HEK293 (cell line): ENCODE measurements around the gene TCTN1.

Experiments
- BCL11A ChIP-seq: fragments of 450-650 bp; formaldehyde crosslinking; IDR thresholded peaks from 2 replicates; pipeline ENCODE4 v1.5.1; 2016; ENCODE audit warnings: low read depth, missing biosample characterization, missing genetic modification characterization
- SALL2 ChIP-seq: fragments of 450-650 bp; formaldehyde crosslinking; IDR thresholded peaks from 2 replicates; pipeline ENCODE4 v1.5.0; 2017; ENCODE audit warnings: missing biosample characterization, mild to moderate bottlenecking, missing genetic modification characterization, borderline replicate concordance
- ZBTB20 ChIP-seq: fragments of 450-650 bp; formaldehyde crosslinking; IDR thresholded peaks from 2 replicates; pipeline ENCODE4 v1.5.1; 2016; ENCODE audit warnings: missing biosample characterization, missing genetic modification characterization
- ZBTB48 ChIP-seq: fragments of 450-650 bp; formaldehyde crosslinking; IDR thresholded peaks from 2 replicates; pipeline ENCODE4 v1.5.1; 2016; ENCODE audit warnings: missing biosample characterization, missing genetic modification characterization
- ZBTB8A ChIP-seq: fragments of 450-650 bp; formaldehyde crosslinking; IDR thresholded peaks from 2 replicates; pipeline ENCODE4 v1.5.1; 2016; ENCODE audit warnings: missing biosample characterization, missing genetic modification characterization
- ZNF121 ChIP-seq: fragments of 450-650 bp; formaldehyde crosslinking; IDR thresholded peaks from 2 replicates; pipeline ENCODE4 v1.5.1; 2016; ENCODE audit warnings: missing biosample characterization, missing genetic modification characterization
- ZNF2 ChIP-seq: fragments of 450-650 bp; formaldehyde crosslinking; IDR thresholded peaks from 2 replicates; pipeline ENCODE4 v1.5.1; 2016; ENCODE audit warnings: missing biosample characterization, missing genetic modification characterization
- ZNF561 ChIP-seq: fragments of 450-650 bp; IDR thresholded peaks from 2 replicates; pipeline ENCODE4 v1.5.1; 2018; ENCODE audit warnings: missing biosample characterization, missing genetic modification characterization, borderline replicate concordance
- TF ChIP-seq, protein P1 (sequence below): fragments of 450-650 bp; formaldehyde crosslinking; IDR thresholded peaks from 2 replicates; pipeline ENCODE4 v1.5.1; 2016; ENCODE audit warnings: missing biosample characterization, missing genetic modification characterization
- TF ChIP-seq, protein P2 (sequence below): fragments of 450-650 bp; formaldehyde crosslinking; IDR thresholded peaks from 2 replicates; pipeline ENCODE4 v1.5.1; 2016; ENCODE audit warnings: missing biosample characterization, missing genetic modification characterization
- TF ChIP-seq, protein P3 (sequence below): fragments of 450-650 bp; formaldehyde crosslinking; IDR thresholded peaks from 2 replicates; pipeline ENCODE4 v1.5.1; 2016; ENCODE audit warnings: missing biosample characterization, missing genetic modification characterization
- TF ChIP-seq, protein P4 (sequence below): fragments of 450-650 bp; formaldehyde crosslinking; IDR thresholded peaks from 2 replicates; pipeline ENCODE4 v1.5.1; 2016; ENCODE audit warnings: missing biosample characterization, missing genetic modification characterization

DNA sequence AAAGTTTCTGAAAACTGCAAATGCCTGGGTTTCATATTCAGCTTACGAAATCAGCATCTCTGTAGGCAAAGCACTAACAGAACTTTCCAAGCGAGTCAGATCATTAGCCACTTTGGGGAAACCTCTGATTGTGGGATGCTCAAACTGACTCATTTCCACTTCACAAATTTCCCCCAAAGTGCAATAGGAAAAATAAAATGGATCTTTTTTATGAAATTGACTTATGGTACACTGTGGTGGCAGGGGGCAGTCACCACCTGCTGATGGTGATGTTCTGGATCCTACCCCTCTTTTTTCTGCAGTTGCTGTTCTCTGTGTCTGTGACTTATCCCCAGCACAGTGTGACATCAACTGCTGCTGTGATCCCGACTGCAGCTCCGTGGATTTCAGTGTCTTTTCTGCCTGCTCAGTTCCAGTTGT is 5.6 kb downstream of the TCTN1 start:
- TF ChIP-seq ZBTB8A (tag by site-specific recombination), result no peak
- no peak for TF ChIP-seq SALL2 (tag by site-specific recombination)
- TF ChIP-seq ZNF561, result no peak
- no peak for TF ChIP-seq ZBTB48 (tag by site-specific recombination)
- no peak for TF ChIP-seq BCL11A
- TF ChIP-seq ZNF2, result no peak
- TF ChIP-seq, protein P1, sequence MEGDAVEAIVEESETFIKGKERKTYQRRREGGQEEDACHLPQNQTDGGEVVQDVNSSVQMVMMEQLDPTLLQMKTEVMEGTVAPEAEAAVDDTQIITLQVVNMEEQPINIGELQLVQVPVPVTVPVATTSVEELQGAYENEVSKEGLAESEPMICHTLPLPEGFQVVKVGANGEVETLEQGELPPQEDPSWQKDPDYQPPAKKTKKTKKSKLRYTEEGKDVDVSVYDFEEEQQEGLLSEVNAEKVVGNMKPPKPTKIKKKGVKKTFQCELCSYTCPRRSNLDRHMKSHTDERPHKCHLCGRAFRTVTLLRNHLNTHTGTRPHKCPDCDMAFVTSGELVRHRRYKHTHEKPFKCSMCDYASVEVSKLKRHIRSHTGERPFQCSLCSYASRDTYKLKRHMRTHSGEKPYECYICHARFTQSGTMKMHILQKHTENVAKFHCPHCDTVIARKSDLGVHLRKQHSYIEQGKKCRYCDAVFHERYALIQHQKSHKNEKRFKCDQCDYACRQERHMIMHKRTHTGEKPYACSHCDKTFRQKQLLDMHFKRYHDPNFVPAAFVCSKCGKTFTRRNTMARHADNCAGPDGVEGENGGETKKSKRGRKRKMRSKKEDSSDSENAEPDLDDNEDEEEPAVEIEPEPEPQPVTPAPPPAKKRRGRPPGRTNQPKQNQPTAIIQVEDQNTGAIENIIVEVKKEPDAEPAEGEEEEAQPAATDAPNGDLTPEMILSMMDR (tag by site-specific recombination), result no peak
- TF ChIP-seq ZNF121 (tag by site-specific recombination), result no peak
- no peak for TF ChIP-seq ZBTB20 (tag by site-specific recombination)
- TF ChIP-seq, protein P2, sequence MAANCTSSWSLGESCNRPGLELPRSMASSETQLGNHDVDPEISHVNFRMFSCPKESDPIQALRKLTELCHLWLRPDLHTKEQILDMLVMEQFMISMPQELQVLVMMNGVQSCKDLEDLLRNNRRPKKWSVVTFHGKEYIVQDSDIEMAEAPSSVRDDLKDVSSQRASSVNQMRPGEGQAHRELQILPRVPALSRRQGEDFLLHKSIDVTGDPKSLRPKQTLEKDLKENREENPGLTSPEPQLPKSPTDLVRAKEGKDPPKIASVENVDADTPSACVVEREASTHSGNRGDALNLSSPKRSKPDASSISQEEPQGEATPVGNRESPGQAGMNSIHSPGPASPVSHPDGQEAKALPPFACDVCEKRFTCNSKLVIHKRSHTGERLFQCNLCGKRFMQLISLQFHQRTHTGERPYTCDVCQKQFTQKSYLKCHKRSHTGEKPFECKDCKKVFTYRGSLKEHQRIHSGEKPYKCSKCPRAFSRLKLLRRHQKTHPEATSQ (tag by site-specific recombination), result no peak
- TF ChIP-seq, protein P3, sequence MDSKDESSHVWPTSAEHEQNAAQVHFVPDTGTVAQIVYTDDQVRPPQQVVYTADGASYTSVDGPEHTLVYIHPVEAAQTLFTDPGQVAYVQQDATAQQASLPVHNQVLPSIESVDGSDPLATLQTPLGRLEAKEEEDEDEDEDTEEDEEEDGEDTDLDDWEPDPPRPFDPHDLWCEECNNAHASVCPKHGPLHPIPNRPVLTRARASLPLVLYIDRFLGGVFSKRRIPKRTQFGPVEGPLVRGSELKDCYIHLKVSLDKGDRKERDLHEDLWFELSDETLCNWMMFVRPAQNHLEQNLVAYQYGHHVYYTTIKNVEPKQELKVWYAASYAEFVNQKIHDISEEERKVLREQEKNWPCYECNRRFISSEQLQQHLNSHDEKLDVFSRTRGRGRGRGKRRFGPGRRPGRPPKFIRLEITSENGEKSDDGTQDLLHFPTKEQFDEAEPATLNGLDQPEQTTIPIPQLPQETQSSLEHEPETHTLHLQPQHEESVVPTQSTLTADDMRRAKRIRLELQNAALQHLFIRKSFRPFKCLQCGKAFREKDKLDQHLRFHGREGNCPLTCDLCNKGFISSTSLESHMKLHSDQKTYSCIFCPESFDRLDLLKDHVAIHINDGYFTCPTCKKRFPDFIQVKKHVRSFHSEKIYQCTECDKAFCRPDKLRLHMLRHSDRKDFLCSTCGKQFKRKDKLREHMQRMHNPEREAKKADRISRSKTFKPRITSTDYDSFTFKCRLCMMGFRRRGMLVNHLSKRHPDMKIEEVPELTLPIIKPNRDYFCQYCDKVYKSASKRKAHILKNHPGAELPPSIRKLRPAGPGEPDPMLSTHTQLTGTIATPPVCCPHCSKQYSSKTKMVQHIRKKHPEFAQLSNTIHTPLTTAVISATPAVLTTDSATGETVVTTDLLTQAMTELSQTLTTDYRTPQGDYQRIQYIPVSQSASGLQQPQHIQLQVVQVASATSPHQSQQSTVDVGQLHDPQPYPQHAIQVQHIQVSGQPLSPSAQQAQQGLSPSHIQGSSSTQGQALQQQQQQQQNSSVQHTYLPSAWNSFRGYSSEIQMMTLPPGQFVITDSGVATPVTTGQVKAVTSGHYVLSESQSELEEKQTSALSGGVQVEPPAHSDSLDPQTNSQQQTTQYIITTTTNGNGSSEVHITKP (tag by site-specific recombination), result peak; percentile 72; the same call in 1 of the 2 replicates
- TF ChIP-seq, protein P4, sequence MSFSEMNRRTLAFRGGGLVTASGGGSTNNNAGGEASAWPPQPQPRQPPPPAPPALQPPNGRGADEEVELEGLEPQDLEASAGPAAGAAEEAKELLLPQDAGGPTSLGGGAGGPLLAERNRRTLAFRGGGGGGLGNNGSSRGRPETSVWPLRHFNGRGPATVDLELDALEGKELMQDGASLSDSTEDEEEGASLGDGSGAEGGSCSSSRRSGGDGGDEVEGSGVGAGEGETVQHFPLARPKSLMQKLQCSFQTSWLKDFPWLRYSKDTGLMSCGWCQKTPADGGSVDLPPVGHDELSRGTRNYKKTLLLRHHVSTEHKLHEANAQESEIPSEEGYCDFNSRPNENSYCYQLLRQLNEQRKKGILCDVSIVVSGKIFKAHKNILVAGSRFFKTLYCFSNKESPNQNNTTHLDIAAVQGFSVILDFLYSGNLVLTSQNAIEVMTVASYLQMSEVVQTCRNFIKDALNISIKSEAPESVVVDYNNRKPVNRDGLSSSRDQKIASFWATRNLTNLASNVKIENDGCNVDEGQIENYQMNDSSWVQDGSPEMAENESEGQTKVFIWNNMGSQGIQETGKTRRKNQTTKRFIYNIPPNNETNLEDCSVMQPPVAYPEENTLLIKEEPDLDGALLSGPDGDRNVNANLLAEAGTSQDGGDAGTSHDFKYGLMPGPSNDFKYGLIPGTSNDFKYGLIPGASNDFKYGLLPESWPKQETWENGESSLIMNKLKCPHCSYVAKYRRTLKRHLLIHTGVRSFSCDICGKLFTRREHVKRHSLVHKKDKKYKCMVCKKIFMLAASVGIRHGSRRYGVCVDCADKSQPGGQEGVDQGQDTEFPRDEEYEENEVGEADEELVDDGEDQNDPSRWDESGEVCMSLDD (tag by site-specific recombination), result no peak
